Activated CD4-positive, alpha-beta T cell treated with anti-CD3 and anti-CD28 coated beads for 36 hours (primary cell): ENCODE results near the gene CREB5. TPM values are rescaled to one million over a fixed set of nuclear protein-coding genes. Genes with fewer than 3 reads are reported as not detected.

Source experiments
- ATAC-seq: fragments of 200-7000 bp; cut with Tn5 transposase; one replicate; pipeline ENCODE4 v1.10.0; 2021; ENCODE audit warnings: mild to moderate bottlenecking, moderate library complexity
- CTCF ChIA-PET: fragments of 350-600 bp; sonication (Branson Sonifier 250); formaldehyde crosslinking; loops from one replicate; lab custom pipeline; 2021; ENCODE audit warnings: antibody characterized with exemption; lab: Charles Lee
- POLR2A ChIA-PET: fragments of 350-600 bp; sonication (Branson Sonifier 250); formaldehyde crosslinking; loops from one replicate; lab custom pipeline; 2021; ENCODE audit warnings: antibody characterized with exemption, inconsistent platforms; lab: Charles Lee
- DNase-seq: peaks from one replicate; pipeline ENCODE4 v3.0.0-alpha.2; 2020
- H3K27ac Mint-ChIP-seq: one replicate; pipeline ENCODE4 v1.8.0; 2021; ENCODE audit warnings: mixed read lengths
- H3K27me3 Mint-ChIP-seq: one replicate; pipeline ENCODE4 v1.8.0; 2021; ENCODE audit warnings: mixed read lengths
- H3K36me3 Mint-ChIP-seq: one replicate; pipeline ENCODE4 v1.8.0; 2021; ENCODE audit warnings: low read depth, mixed read lengths
- H3K4me1 Mint-ChIP-seq: one replicate; pipeline ENCODE4 v1.8.0; 2021; ENCODE audit warnings: mixed read lengths
- H3K4me3 Mint-ChIP-seq: one replicate; pipeline ENCODE4 v1.8.0; 2021; ENCODE audit warnings: mild to moderate bottlenecking, moderate library complexity, mixed read lengths
- H3K9me3 Mint-ChIP-seq: one replicate; pipeline ENCODE4 v1.8.0; 2021; ENCODE audit warnings: low read depth, mixed read lengths
- intact Hi-C, 2 experiments: fragments of 100-400 bp; cut with DNase I in 1 of 2; cut with micrococcal nuclease in 1 of 2; formaldehyde crosslinking; loops; one replicate each; pipeline versions ENCODE4 v1.14.2 to v1.15.1; 2022 to 2024; cut with DNase I, micrococcal nuclease
- total RNA-seq, 2 experiments: library from RNA; stranded (reverse); gene quantifications; one replicate each; pipeline ENCODE4 v1.2.3, GENCODE V29; 2021

The CREB5 gene
- total RNA-seq, 2 experiments from 2014 or later: 0.50 to 0.61 TPM

DNA sequence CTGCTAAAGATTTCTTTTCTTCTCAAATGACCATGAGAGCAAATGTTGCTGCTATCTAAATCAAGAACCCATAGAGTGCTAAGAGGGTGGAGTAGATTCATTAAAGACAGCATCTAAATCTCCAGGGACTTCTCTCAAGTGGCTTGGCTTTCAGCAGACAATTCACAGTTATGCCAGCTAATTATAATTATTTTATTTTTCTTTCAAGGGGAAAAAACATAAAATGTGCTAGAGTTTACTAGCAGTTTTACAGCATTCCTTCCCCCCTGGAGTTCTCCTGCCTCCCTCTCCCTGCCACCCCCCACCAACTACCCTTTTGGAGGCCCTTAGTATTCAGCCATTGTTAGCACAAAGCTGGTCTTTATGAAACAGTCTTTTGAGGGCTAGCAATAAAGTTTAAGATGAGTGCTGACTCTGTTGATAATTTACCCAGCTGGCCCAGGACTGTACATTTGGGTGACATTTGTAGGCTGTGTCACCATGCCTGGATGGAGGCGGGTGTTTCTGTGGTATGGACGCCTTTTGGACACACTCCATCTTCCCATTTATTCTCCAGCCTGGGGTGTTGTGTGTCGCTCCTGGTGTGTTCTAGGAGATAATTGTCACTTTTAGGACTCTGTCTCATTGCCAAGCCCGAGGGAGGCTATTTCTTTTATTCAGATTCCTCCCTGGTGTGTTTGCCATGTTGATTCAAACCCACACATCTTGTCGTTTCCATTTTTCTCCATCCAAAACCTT, 160.2 kb downstream of the CREB5 start:
- ATAC-seq: no peak
- no peaks in the 10 kb centered on the region for H3K4me1 Mint-ChIP-seq
- DNase-seq: no peak
- H3K27me3 Mint-ChIP-seq: peaks cover 10% of the 10 kb centered on the region
- H3K27ac Mint-ChIP-seq: no peak overlapping the region
- ChIA-PET POLR2A (no interaction called here), CTCF (no interaction called here)
- intact Hi-C loops: no loop called here
- no peaks in the 10 kb centered on the region for H3K9me3 Mint-ChIP-seq
- no peak overlapping the region for H3K4me3 Mint-ChIP-seq
- no peaks in the 10 kb centered on the region for H3K36me3 Mint-ChIP-seq

DNA sequence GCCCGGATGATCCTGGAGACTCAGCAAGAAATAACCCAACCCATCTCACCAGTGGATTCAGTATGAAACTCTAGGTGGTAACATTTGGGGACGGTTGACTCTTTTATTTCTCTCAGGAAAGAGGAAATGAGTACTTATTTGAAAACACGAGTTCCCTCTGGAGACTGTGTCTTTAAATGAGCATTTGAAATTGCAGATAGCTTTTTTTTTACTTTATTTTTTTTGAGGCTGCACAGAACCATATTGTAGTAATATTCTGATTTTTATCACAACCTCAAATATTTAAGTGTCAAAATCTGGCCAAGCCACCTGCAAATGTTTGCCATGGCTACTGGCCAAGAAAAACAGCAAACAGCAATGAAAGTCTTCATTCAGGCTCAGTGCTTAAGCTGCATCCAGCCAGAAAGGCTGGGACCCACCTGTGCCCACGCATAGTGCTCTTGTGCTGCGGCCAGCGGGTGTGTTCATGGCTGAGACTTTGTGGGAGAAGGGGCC, 160.8 kb downstream of the CREB5 start:
- DNase-seq (no peak), ATAC-seq (no peak)
- POLR2A ChIA-PET: no interaction called here
- no peaks in the 10 kb centered on the region for H3K36me3 Mint-ChIP-seq
- H3K27ac Mint-ChIP-seq: no peak overlapping the region
- H3K27me3 Mint-ChIP-seq: peaks cover 12% of the 10 kb centered on the region
- CTCF ChIA-PET: interaction anchor here (0.7 kb wide), 1 partner anchor 1583 kb away, joined by 3 read pairs; no protein-coding TSS in a partner anchor
- H3K4me3 Mint-ChIP-seq: no peak overlapping the region
- intact Hi-C loops: no loop called here
- no peaks in the 10 kb centered on the region for H3K9me3 Mint-ChIP-seq
- no peaks in the 10 kb centered on the region for H3K4me1 Mint-ChIP-seq

DNA sequence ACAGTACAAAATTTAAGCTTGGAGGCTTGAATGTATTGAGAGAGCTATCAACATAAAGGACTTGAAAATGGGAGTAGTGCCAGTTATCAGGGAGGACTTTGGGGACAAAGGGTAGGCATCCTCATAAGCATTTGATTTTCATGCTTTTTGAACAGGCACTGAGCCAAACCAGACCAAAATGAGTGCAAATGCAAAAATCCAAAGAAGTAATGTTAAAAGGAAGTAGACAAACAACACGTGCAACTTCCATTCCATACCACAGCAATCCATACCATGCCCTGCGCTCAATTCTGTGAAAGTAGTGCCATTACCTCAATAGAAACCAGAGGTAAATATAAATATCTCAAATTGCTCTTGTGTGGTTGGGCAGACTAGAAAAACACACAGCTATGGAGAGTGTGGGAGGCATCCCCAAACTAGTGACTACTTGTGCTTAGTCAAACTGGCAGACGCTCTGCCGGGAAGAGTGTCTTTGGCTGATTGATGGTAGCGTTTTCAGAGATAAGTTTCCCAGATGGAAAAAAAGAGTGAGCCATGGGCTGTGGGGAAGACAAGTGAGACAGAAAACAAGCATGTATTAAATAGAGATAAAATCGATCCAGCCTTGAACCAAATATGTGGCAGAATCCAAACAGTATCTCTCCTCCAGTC, 161.5 kb downstream of the CREB5 start:
- no peak overlapping the region for H3K27ac Mint-ChIP-seq
- no peak overlapping the region for H3K4me3 Mint-ChIP-seq
- ATAC-seq: no peak
- CTCF ChIA-PET: interaction anchor here (0.7 kb wide), 1 partner anchor 1583 kb away, joined by 3 read pairs; no protein-coding TSS in a partner anchor
- H3K27me3 Mint-ChIP-seq: peaks cover 12% of the 10 kb centered on the region
- intact Hi-C loops: no loop called here
- no peaks in the 10 kb centered on the region for H3K36me3 Mint-ChIP-seq
- no peaks in the 10 kb centered on the region for H3K4me1 Mint-ChIP-seq
- no peak for DNase-seq
- no peaks in the 10 kb centered on the region for H3K9me3 Mint-ChIP-seq
- POLR2A ChIA-PET: no interaction called here

DNA sequence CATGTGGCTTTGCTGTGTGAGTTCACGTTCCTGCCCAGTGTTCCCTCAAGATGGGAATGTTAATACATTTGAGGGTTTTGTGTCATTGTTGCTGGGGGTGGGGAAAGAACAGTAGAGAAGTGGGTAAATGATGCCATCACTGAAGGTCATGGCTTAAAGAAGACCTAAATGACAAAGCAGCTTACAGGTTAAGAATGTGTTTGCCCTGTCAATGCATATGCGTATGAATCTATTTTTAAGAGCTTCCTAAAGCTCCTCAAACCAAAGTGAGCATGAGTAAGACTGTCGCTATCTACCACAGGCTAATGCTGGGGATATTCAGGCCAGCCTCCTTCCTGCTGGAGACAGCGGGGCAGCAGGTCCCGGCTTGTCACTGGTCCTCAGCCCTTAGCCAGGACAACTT, 162.9 kb downstream of the CREB5 start:
- Mint-ChIP-seq H3K27me3 (peaks cover 15% of the 10 kb centered on the region), H3K27ac (no peak overlapping the region), H3K4me3 (no peak overlapping the region), H3K4me1 (no peaks in the 10 kb centered on the region), H3K36me3 (no peaks in the 10 kb centered on the region), H3K9me3 (no peaks in the 10 kb centered on the region)
- ChIA-PET POLR2A (no interaction called here), CTCF (no interaction called here)
- ATAC-seq (no peak), DNase-seq (no peak)
- intact Hi-C loops: no loop called here

DNA sequence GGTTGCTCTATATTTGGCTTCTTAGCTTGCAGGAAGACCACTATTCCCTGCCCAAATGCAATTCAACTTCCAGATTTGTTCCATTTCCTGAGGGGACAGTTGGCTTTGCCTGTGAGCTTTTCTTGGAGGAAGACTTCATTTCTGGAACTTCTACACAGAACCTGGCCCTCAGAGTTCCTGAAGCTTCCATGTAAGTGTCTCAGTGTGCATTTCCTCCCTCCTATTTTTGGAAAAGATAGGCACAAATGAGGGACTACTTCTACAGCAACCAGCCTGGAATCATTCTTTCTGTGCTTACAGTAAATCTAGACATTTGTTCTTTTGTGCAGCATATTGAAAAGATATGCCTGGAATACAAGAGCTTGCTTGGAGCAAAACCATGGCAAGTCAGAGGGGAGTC, 164.3 kb downstream of the CREB5 start:
- Mint-ChIP-seq H3K27ac (no peak overlapping the region), H3K4me1 (no peaks in the 10 kb centered on the region)

DNA sequence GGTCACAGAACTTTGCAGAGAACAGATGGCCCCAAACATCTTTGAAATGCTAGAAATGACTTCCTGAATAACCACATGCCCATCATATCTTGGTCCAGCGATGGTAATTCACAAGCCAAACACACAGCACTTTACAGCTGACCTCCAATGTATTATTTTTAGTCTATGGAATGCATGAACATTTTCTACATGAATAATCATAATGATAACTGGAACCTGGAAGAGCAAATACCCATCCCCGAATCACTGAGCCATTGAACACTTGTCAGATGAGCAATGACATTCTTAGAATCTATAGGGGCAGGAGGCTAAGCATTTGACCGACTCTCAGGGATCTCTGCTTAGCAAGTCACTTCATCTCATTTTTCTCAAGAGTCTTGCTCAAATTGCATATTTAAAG, 167.3 kb downstream of the CREB5 start:
- ChIA-PET CTCF (no interaction called here), POLR2A (no interaction called here)
- DNase-seq (no peak), ATAC-seq (no peak)
- no peak overlapping the region for H3K4me3 Mint-ChIP-seq
- H3K9me3 Mint-ChIP-seq: no peaks in the 10 kb centered on the region
- no peaks in the 10 kb centered on the region for H3K4me1 Mint-ChIP-seq
- intact Hi-C loops: no loop called here
- no peak overlapping the region for H3K27ac Mint-ChIP-seq
- H3K36me3 Mint-ChIP-seq: no peaks in the 10 kb centered on the region
- H3K27me3 Mint-ChIP-seq: peaks cover 11% of the 10 kb centered on the region

More for the DNA sequence above, 164.3 kb downstream of the CREB5 start:
- intact Hi-C loops: no loop called here
- Mint-ChIP-seq H3K36me3 (no peaks in the 10 kb centered on the region), H3K27me3 (peaks cover 14% of the 10 kb centered on the region), H3K4me3 (no peak overlapping the region), H3K9me3 (no peaks in the 10 kb centered on the region)
- ChIA-PET POLR2A (no interaction called here), CTCF (no interaction called here)
- DNase-seq (no peak), ATAC-seq (no peak)

DNA sequence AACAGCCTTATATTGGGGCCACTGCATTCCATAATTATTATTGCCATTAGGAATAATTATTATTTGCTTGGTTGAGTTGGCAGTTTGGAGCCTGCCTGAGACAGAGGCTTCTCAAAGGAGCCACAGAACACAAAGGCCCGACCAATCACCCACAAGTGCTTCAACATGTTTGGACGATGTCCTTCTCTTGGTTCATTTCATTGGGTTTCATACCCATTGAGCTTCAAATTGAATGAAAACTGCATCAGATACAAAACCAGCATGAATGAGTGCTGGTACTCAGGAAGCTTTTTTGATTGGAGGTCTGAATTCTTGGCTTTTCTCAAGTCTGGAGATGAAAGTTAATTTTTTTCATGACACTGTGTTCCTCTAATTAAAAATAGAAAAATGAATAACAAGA, 168.3 kb downstream of the CREB5 start:
- no peaks in the 10 kb centered on the region for H3K9me3 Mint-ChIP-seq
- CTCF ChIA-PET: no interaction called here
- peaks cover 11% of the 10 kb centered on the region for H3K27me3 Mint-ChIP-seq
- no peak overlapping the region for H3K27ac Mint-ChIP-seq
- ATAC-seq: no peak
- no peaks in the 10 kb centered on the region for H3K36me3 Mint-ChIP-seq
- no peak for DNase-seq
- H3K4me3 Mint-ChIP-seq: no peak overlapping the region
- POLR2A ChIA-PET: no interaction called here
- intact Hi-C loops: no loop called here
- no peaks in the 10 kb centered on the region for H3K4me1 Mint-ChIP-seq

DNA sequence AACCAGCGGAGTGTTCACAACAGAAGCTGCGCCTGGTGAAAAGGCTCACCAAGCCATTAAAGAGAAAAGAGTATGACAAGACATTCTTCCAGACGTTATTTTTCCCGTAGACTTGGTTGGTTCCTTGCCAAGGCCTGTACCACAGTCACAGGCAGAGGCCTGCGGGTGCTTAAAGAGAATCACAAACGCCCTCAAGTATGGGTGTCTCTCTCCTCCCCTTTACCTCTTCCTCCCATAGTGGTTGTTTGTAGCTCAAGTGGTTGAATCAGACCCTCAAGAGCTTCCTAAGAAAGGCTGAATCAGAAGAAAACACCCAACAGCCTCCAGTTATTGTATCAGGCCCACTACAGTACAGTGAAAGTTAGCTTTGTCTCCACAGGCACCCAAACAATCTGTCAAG, 169.0 kb downstream of the CREB5 start:
- H3K9me3 Mint-ChIP-seq: no peaks in the 10 kb centered on the region
- no peaks in the 10 kb centered on the region for H3K36me3 Mint-ChIP-seq
- no peak overlapping the region for H3K27ac Mint-ChIP-seq
- ATAC-seq (no peak), DNase-seq (no peak)
- peaks cover 11% of the 10 kb centered on the region for H3K27me3 Mint-ChIP-seq
- intact Hi-C loops: no loop called here
- H3K4me1 Mint-ChIP-seq: no peaks in the 10 kb centered on the region
- CTCF ChIA-PET: no interaction called here
- POLR2A ChIA-PET: no interaction called here
- no peak overlapping the region for H3K4me3 Mint-ChIP-seq

DNA sequence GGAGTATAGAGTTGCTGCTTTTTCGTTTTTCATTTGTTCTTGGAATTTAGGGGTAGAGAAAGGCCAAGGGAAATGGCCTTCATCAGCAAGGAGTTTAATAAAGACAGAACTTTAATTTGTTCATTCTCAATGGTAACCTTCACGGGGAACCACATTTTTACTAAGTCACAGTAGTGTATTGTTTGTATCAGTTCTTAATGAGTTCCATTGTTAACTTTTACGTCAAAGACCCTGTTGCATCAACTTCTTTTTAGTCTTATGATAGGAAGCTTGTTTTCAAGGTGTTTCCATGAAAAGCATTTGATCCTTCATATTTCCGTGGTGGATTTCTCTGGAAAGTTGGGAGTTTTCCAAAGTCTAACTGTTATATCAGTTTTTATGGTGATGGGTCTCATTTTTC, 169.9 kb downstream of the CREB5 start:
- Mint-ChIP-seq H3K27me3 (peaks cover 11% of the 10 kb centered on the region), H3K4me3 (no peak overlapping the region), H3K36me3 (no peaks in the 10 kb centered on the region), H3K4me1 (no peaks in the 10 kb centered on the region), H3K27ac (no peak overlapping the region), H3K9me3 (no peaks in the 10 kb centered on the region)
- ATAC-seq (no peak), DNase-seq (no peak)
- intact Hi-C loops: no loop called here
- ChIA-PET CTCF (no interaction called here), POLR2A (no interaction called here)

DNA sequence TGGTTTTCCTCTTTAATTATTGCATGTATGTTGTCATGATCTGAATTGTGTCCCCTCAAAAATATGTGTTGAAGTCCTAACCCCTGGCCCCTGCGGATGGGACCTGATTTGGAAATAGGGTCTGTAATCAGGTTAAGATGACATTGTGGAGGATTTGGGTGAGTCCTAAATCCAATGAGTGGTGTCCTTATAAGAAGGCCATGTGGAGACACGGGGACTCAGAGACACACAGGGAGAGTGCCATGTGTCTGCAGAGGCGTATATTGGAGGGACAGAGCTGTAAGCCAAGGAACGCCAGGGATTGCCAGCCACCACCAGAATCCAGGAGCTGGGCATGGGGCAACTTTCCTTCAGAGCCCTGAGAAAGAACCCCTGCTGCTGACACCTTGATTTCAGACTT, 171.9 kb downstream of the CREB5 start:
- H3K27me3 Mint-ChIP-seq: peaks cover 8% of the 10 kb centered on the region
- ChIA-PET POLR2A (no interaction called here), CTCF (interaction anchor here (0.7 kb wide), 1 partner anchor 66 kb away, joined by 3 read pairs; no protein-coding TSS in a partner anchor)
- H3K4me3 Mint-ChIP-seq: no peak overlapping the region
- H3K4me1 Mint-ChIP-seq: no peaks in the 10 kb centered on the region
- intact Hi-C loops: no loop called here
- ATAC-seq (no peak), DNase-seq (no peak)
- no peaks in the 10 kb centered on the region for H3K36me3 Mint-ChIP-seq
- H3K27ac Mint-ChIP-seq: no peak overlapping the region
- H3K9me3 Mint-ChIP-seq: no peaks in the 10 kb centered on the region

DNA sequence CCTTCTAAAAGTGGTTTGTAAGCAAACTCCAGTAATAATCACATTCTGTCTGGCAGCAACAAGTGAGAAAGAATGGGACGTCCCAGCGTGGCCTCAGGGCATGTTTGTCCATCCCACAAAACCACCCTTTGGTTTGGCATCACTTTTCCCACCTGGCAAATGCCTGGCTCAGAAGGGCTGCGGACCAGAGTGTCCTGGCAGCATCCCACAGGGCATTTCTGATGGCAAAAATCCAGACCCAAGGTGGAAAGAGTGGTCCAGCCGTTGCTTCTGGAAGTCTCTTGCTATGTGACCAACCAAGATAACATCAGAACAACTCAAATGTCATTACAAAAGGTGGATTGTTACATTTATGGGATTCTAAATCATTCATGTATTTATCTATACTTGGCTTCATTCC, 174.4 kb downstream of the CREB5 start:
- ChIA-PET CTCF (no interaction called here), POLR2A (no interaction called here)
- no peak for DNase-seq
- Mint-ChIP-seq H3K27me3 (peaks cover 5% of the 10 kb centered on the region), H3K4me1 (no peaks in the 10 kb centered on the region), H3K27ac (no peak overlapping the region), H3K4me3 (no peak overlapping the region), H3K9me3 (no peaks in the 10 kb centered on the region), H3K36me3 (no peaks in the 10 kb centered on the region)
- ATAC-seq: no peak
- intact Hi-C loops: no loop called here

DNA sequence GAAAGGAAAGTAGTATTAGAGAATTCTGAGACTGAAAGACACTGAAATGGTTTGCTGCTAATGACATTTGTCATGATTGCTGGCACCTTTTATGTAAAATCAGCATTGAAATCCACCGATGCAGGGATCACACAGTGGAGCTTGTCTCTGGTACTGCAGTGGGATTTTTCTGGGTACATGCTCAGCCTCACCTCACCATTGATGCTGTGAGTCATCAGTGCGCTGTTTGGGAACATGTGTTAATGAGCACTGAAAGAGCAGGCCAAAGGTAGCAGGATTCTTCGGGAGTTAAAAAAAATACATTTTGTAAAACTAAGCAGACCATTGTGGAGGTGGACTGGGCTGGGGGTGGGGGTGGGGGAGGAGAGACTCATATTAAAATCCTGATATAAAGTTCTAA, 174.9 kb downstream of the CREB5 start:
- ChIA-PET POLR2A (no interaction called here), CTCF (no interaction called here)
- DNase-seq (no peak), ATAC-seq (no peak)
- no peaks in the 10 kb centered on the region for H3K9me3 Mint-ChIP-seq
- no peak overlapping the region for H3K4me3 Mint-ChIP-seq
- peaks cover 3% of the 10 kb centered on the region for H3K27me3 Mint-ChIP-seq
- no peaks in the 10 kb centered on the region for H3K4me1 Mint-ChIP-seq
- intact Hi-C loops: no loop called here
- H3K36me3 Mint-ChIP-seq: no peaks in the 10 kb centered on the region
- H3K27ac Mint-ChIP-seq: no peak overlapping the region
